GM12874 (cell line): ENCODE results near the gene TICRR.

Experiments
- CTCF ChIP-seq: IDR thresholded peaks from 2 replicates; pipeline ENCODE4 v1.5.1; 2011; ENCODE audit warnings: low read depth, mild to moderate bottlenecking, control low read depth, low read length, moderate library complexity; ENCODE audit not compliant: insufficient read depth

The TICRR gene

GRCh38 chr15:89533861-89534544, 41.3 kb upstream of the TICRR start:
- no peak for TF ChIP-seq CTCF

GRCh38 chr15:89539027-89539426, 36.2 kb upstream of the TICRR start:
- no peak for TF ChIP-seq CTCF

GRCh38 chr15:89542369-89542768, 32.9 kb upstream of the TICRR start:
- no peak for TF ChIP-seq CTCF

GRCh38 chr15:89543389-89543788, 31.9 kb upstream of the TICRR start:
- TF ChIP-seq CTCF = no peak

GRCh38 chr15:89550427-89550826, 24.8 kb upstream of the TICRR start:
- TF ChIP-seq CTCF = no peak

DNA sequence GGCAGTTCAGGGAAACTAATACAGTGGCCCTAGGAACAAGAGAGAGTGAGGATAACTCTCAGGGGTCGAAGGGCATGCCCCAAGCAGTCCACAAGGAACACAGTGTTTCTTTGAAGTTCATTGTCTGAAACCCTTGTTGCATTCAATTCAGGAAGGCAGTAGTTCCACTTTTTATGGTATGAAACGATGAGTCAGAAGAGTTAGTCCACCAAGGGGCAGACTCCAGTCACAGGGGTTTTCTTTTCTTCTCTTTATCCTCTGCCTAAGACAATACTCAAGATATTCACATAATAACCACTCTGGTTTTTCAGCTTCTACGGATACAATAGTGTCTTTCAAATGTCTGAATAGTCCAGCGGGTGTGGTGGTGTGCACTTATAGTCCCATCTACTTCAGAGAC, 23.7 kb upstream of the TICRR start:
- TF ChIP-seq CTCF = no peak

GRCh38 chr15:89553632-89554031, 21.6 kb upstream of the TICRR start:
- TF ChIP-seq CTCF = no peak
